ENCODE measurements around the gene FLYWCH1.
A peak's percentile ranks its signal among the peaks of the same experiment; 100 is the strongest.

GRCh38 chr16:2927010-2927646 lies 15.4 kb downstream of the FLYWCH1 start:
- TF ChIP-seq CTCF (IDR thresholded peaks at IDR 0.05) (peak; percentile 96), EZH2 (IDR thresholded peaks at IDR 0.05) (no peak), EZH2phosphoT487 (IDR thresholded peaks at IDR 0.05) (no peak)
